ENCODE measurements around the gene DCDC1. TPM values are rescaled to one million over a fixed set of nuclear protein-coding genes. Genes with fewer than 3 reads are reported as not detected.
A peak's percentile ranks its signal among the peaks of the same experiment; 100 is the strongest.

Gene DCDC1
- total and polyA plus RNA-seq, 12 donors: 0.07 to 1.5 (median 0.29) TPM; not detected in 1

DNA sequence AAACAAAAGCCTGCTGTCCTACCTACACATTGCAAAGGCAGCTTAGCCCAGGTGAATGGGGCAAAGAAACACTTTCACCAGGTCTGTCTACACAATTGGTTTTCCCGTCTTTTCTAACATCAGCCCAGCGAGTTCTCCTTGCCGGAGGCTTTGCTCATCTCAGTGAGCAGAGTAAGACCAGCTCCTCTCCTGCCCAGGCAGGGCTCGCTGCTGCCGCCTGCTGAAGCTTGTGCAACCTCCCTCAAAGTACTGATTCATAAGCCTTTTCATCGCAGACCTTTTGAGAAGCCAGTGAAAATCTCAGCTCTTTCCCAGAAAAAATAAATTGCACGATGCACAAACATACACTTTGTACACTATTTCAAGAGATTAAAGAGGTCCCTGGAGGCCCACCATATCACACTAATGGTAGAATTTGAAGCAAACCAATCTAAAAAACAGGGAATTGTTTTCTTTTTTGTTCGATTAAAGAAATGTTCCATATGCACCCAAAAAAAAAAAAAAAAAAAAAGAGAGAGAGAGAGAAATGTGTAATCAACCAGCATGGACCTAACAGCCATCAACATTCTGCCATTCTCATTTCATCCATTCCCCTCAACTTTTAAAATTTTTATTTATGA, 455.3 kb downstream of the DCDC1 start:
- no peaks in the 10 kb centered on the region for H3K27me3 ChIP-seq
- no peaks in the 10 kb centered on the region for H3K36me3 ChIP-seq (replicated peaks in 1 of 2)
- no peak overlapping the region for H3K4me3 ChIP-seq
- intact Hi-C loops (cut with DNase I): loop anchor here in 1 of 2 donors (10.0 kb wide), 1 partner anchor 559 kb away; no protein-coding TSS in a partner anchor
- no peak overlapping the region for H3K27ac ChIP-seq
- peak; percentile 50 to 80 (median 62) for DNase-seq
- no peaks in the 10 kb centered on the region for H3K4me1 ChIP-seq (replicated peaks in 1 of 2)
- no peaks in the 10 kb centered on the region for H3K9me3 ChIP-seq (replicated peaks in 1 of 3)
- 11 to 17% (median 16%) methylated on average over 8 of the region's 8 CpGs for WGBS, 4 donors
- TF ChIP-seq, protein P1, sequence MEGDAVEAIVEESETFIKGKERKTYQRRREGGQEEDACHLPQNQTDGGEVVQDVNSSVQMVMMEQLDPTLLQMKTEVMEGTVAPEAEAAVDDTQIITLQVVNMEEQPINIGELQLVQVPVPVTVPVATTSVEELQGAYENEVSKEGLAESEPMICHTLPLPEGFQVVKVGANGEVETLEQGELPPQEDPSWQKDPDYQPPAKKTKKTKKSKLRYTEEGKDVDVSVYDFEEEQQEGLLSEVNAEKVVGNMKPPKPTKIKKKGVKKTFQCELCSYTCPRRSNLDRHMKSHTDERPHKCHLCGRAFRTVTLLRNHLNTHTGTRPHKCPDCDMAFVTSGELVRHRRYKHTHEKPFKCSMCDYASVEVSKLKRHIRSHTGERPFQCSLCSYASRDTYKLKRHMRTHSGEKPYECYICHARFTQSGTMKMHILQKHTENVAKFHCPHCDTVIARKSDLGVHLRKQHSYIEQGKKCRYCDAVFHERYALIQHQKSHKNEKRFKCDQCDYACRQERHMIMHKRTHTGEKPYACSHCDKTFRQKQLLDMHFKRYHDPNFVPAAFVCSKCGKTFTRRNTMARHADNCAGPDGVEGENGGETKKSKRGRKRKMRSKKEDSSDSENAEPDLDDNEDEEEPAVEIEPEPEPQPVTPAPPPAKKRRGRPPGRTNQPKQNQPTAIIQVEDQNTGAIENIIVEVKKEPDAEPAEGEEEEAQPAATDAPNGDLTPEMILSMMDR (IDR thresholded peaks at IDR 0.05): peak; percentile 26 to 55 (median 40)
- TF ChIP-seq POLR2A (IDR thresholded peaks at IDR 0.05): no peak

DNA sequence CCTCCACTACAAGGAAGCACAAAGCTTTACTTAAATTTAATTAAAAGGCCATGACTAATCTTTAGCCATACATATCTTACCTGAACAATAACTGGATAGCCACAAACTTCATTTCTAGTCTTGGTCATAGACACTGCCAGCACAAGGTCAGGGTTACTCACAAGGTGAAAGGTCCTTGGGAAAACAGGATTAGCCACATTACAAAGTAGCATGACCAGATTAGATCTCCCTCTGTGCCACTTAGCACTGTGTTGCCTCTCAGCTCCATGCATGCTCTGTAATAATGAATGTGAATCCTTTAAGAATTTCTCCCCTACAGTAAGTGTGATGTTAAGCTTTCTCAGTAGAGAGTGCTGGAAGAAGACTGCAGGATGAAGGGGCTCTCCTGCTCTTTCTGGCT, 458.3 kb downstream of the DCDC1 start:
- no peak for DNase-seq
- Histone ChIP-seq H3K27me3 (no peaks in the 10 kb centered on the region), H3K9me3 (replicated peaks in 1 of 3) (no peaks in the 10 kb centered on the region), H3K4me3 (no peak overlapping the region), H3K4me1 (replicated peaks in 1 of 2) (no peaks in the 10 kb centered on the region), H3K36me3 (replicated peaks in 1 of 2) (no peaks in the 10 kb centered on the region), H3K27ac (no peak overlapping the region)
- intact Hi-C loops (cut with DNase I): loop anchor here in 1 of 2 donors (10.0 kb wide), 1 partner anchor 556 kb away; no protein-coding TSS in a partner anchor
- TF ChIP-seq, protein P1 (IDR thresholded peaks at IDR 0.05): no peak
- TF ChIP-seq POLR2A (IDR thresholded peaks at IDR 0.05): no peak

DNA sequence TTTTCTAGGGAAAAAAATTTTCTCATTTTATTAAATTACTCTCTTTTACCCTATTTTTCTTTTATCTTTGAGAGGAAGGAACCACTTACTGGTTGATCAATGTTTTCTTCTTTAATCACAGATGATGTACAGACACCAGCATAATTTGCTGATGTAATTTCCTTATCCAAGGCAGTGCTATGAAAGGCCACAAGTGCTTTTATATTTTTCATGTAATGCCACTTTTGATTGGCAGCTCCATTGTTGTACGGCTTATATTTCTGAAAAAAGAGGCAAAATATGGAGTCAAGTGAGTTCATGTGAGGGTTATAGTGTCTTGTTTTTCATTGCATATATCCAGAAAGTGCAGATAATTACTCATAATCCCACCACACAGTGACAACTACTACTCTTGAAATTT, 460.7 kb downstream of the DCDC1 start:
- Histone ChIP-seq H3K4me3 (no peak overlapping the region), H3K36me3 (replicated peaks in 1 of 2) (no peaks in the 10 kb centered on the region), H3K9me3 (replicated peaks in 1 of 3) (no peaks in the 10 kb centered on the region), H3K4me1 (replicated peaks in 1 of 2) (no peaks in the 10 kb centered on the region), H3K27ac (no peak overlapping the region), H3K27me3 (no peaks in the 10 kb centered on the region)
- no peak for DNase-seq
- TF ChIP-seq, protein P1 (IDR thresholded peaks at IDR 0.05): no peak
- TF ChIP-seq POLR2A (IDR thresholded peaks at IDR 0.05): no peak
- WGBS, 4 donors: 72 to 93% (median 78%) methylated on average over 1 of the region's 1 CpG
- intact Hi-C loops (cut with DNase I): no loop called here

DNA sequence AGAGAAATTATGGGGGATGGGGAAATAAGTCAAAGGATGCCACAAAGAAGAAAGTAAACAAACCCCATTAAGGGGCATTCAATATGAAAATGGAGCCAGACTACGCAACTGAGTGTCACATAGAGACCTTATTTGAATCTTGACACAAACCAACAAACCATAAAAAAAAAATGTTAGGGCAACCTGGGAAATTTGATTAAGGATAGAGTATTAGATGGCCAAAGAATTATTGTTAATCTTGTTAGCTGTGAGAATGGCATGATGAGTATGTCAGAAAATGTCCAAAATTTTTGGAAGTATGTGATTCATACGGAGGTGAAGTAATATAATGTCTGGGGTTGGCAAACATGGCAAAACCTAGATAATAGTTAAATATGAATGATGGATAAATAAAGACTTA, 461.3 kb downstream of the DCDC1 start:
- no peak overlapping the region for H3K27ac ChIP-seq
- intact Hi-C loops (cut with DNase I): no loop called here
- no peaks in the 10 kb centered on the region for H3K27me3 ChIP-seq
- no peak for DNase-seq
- no peaks in the 10 kb centered on the region for H3K36me3 ChIP-seq (replicated peaks in 1 of 2)
- no peaks in the 10 kb centered on the region for H3K4me1 ChIP-seq (replicated peaks in 1 of 2)
- no peaks in the 10 kb centered on the region for H3K9me3 ChIP-seq (replicated peaks in 1 of 3)
- 85 to 94% (median 86%) methylated on average over 2 of the region's 2 CpGs for WGBS, 4 donors
- no peak overlapping the region for H3K4me3 ChIP-seq
- TF ChIP-seq, protein P1 (IDR thresholded peaks at IDR 0.05): no peak

All from adrenal gland (tissue), 12 donors.